ENCODE results near the gene TERF2IP.

DNA sequence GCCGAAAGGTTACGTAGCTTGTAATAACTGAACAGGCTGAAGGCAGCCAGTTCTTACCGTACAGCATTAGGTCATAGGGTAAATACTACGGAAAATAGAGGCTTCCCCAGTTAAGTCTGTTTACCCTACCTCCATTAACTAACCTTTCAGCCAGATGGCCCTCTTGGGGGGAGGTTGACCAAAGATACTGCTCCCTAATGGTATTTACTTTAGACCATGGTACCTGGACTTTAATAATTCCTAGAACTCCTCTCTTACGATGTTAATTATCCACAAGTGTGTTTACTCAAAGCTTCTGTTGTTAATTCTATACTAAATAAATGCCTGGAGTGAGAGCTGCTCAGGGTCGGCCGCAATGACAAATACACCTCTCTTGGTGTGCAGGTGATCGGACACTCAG, 14.7 kb upstream of the TERF2IP start:
- TF ChIP-seq CTCF (IDR thresholded peaks at IDR 0.05) (no peak), POLR2A (IDR thresholded peaks at IDR 0.05) (no peak), POLR2AphosphoS5 (IDR thresholded peaks at IDR 0.05; ENCODE audit: insufficient read depth in 1 of 2, low read depth in 1 of 2) (no peak)
